Sigmoid colon (tissue), 7 donors: ENCODE data around the gene PUSL1. TPM values are rescaled to one million over a fixed set of nuclear protein-coding genes. Genes with fewer than 3 reads are reported as not detected.

Experiments used
- DNase-seq: peaks from one replicate; pipeline ENCODE4 v3.0.0-alpha.2; 2019
- H3K27ac ChIP-seq, 4 donors: fragments of 200-600 bp; sonication (generic); one replicate each; pipeline ENCODE4 v1.5.1; 2016 to 2019; ENCODE audit warnings: mild to moderate bottlenecking in 1 of 4
- H3K27me3 ChIP-seq, 3 donors: fragments of 200-600 bp; sonication (generic); one replicate each; pipeline ENCODE4 v1.5.1; 2019; ENCODE audit warnings: mild to moderate bottlenecking in 1 of 3
- H3K36me3 ChIP-seq, 4 donors: fragments of 200-600 bp; sonication (generic); one replicate each; pipeline ENCODE4 v1.5.1; 2016 to 2019
- H3K4me1 ChIP-seq, 4 donors: fragments of 200-600 bp; sonication (generic); one replicate each; pipeline ENCODE4 v1.5.1; 2017 to 2019
- H3K4me3 ChIP-seq, 4 donors: fragments of 200-600 bp; sonication (generic); one replicate each; pipeline ENCODE4 v1.5.1; 2017 to 2019; ENCODE audit warnings: mild to moderate bottlenecking in 2 of 4, moderate library complexity in 1 of 4
- H3K9me3 ChIP-seq, 4 donors: fragments of 200-600 bp in 3 of 4; sonication (generic) in 3 of 4; one replicate each; pipeline versions ENCODE4 v1.5.1 to v1.6.1; 2013 to 2019
- EP300 ChIP-seq, 4 donors: sonication (generic); formaldehyde crosslinking; IDR thresholded peaks; one replicate each; pipeline ENCODE4 v1.6.1; 2017; ENCODE audit warnings: antibody characterized with exemption in 4 of 4
- POLR2A ChIP-seq, 2 donors: fragments of 450-650 bp; IDR thresholded peaks; one replicate each; pipeline ENCODE4 v1.6.1; 2016; ENCODE audit warnings: antibody characterized with exemption in 2 of 2, mild to moderate bottlenecking in 2 of 2, moderate library complexity in 2 of 2
- POLR2AphosphoS5 ChIP-seq, 4 donors: sonication (generic); formaldehyde crosslinking; IDR thresholded peaks; one replicate each; pipeline ENCODE4 v1.6.1; 2017; ENCODE audit warnings: antibody characterized with exemption in 4 of 4
- WGBS, 2 donors: extraction: QIAGEN DNeasy Blood & Tissue Kit; methylation state at CpG; one replicate each; pipeline ENCODE4 v1.1.7; 2013; 5-methylcytosine and 5-hydroxymethylcytosine counted together
- intact Hi-C: fragments of 100-400 bp; cut with DNase I; formaldehyde crosslinking; loops from one replicate; pipeline ENCODE4 v1.15.1; 2023
- polyA plus RNA-seq, 3 donors: library from polyadenylated mRNA; stranded (reverse); fragments of 200-250 nt; gene quantifications; one replicate each; pipeline ENCODE4 v1.2.3, GENCODE V29; 2013
- total RNA-seq, 4 donors: library from RNA; depleted of rRNA; stranded (reverse); fragments of >200 nt; gene quantifications; one replicate each; pipeline ENCODE4 v1.1.0, GENCODE V29; 2016
- TF ChIP-seq, protein P1 (sequence below), 4 experiments: fragments of 450-650 bp in 3 of 4; fragments of 200-600 bp in 1 of 4; IDR thresholded peaks; one replicate each; pipeline ENCODE4 v1.5.1; 2016 to 2019; ENCODE audit warnings: antibody characterized with exemption in 4 of 4, mild to moderate bottlenecking in 3 of 4, moderate library complexity in 2 of 4
- donor health status: healthy with polysubstance abuse.
- donor health status: Bipolar disorder and iron deficiency.
- donor health status: healthy.

The PUSL1 gene
- total and polyA plus RNA-seq, 7 donors, result 12.6 to 24.0 (median 18.9) TPM

DNA sequence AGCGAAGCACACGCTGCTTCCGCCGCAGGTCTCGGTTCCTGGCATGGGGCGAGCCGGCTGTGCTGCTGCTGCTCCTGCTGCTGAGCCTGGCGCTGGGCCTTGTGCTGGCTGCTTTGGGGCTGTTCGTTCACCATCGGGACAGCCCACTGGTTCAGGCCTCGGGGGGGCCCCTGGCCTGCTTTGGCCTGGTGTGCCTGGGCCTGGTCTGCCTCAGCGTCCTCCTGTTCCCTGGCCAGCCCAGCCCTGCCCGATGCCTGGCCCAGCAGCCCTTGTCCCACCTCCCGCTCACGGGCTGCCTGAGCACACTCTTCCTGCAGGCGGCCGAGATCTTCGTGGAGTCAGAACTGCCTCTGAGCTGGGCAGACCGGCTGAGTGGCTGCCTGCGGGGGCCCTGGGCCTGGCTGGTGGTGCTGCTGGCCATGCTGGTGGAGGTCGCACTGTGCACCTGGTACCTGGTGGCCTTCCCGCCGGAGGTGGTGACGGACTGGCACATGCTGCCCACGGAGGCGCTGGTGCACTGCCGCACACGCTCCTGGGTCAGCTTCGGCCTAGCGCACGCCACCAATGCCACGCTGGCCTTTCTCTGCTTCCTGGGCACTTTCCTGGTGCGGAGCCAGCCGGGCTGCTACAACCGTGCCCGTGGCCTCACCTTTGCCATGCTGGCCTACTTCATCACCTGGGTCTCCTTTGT, 25.3 kb downstream of the PUSL1 start:
- peaks cover 0 to 7% (median 6%) of the 10 kb centered on the region in 4 donors for H3K4me1 ChIP-seq
- TF ChIP-seq EP300 (IDR thresholded peaks at IDR 0.05) (no peak), POLR2AphosphoS5 (IDR thresholded peaks at IDR 0.05) (peak in 1 of 4 donors; percentile 18), POLR2A (IDR thresholded peaks at IDR 0.05) (no peak)
- TF ChIP-seq, protein P1, sequence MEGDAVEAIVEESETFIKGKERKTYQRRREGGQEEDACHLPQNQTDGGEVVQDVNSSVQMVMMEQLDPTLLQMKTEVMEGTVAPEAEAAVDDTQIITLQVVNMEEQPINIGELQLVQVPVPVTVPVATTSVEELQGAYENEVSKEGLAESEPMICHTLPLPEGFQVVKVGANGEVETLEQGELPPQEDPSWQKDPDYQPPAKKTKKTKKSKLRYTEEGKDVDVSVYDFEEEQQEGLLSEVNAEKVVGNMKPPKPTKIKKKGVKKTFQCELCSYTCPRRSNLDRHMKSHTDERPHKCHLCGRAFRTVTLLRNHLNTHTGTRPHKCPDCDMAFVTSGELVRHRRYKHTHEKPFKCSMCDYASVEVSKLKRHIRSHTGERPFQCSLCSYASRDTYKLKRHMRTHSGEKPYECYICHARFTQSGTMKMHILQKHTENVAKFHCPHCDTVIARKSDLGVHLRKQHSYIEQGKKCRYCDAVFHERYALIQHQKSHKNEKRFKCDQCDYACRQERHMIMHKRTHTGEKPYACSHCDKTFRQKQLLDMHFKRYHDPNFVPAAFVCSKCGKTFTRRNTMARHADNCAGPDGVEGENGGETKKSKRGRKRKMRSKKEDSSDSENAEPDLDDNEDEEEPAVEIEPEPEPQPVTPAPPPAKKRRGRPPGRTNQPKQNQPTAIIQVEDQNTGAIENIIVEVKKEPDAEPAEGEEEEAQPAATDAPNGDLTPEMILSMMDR (IDR thresholded peaks at IDR 0.05), result no peak
- no peaks in the 10 kb centered on the region for H3K9me3 ChIP-seq
- peaks cover 8 to 32% (median 13%) of the 10 kb centered on the region in 4 donors for H3K36me3 ChIP-seq
- no peak for DNase-seq
- intact Hi-C loops, result no loop called here
- H3K27ac ChIP-seq, result no peak overlapping the region
- 60 to 90% methylated on average over 36 of the region's 36 CpGs for WGBS, 2 donors
- H3K27me3 ChIP-seq, result no peaks in the 10 kb centered on the region
- H3K4me3 ChIP-seq, result no peak overlapping the region

DNA sequence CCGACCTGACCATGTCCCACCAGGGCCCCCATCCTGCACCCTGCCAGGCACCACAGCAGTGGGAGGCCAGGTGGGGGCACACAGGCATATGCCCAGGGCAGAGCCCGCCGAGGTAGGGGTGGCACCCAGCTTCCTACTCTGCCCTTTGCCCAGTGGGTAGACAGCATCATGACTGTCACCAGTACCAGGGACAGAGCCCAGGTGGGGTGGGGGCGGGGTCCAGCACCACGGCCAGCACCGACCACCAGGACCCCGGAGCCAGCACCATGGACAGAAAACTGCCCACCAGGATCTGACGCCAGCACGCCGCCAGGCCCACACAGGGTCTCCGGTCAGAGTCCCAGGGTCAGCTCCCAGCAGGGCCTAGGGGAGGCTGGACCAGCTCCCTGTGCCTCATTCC, 26.4 kb downstream of the PUSL1 start:
- Histone ChIP-seq H3K27me3 (no peaks in the 10 kb centered on the region), H3K9me3 (no peaks in the 10 kb centered on the region), H3K4me1 (peaks cover 0 to 7% (median 6%) of the 10 kb centered on the region in 4 donors), H3K27ac (no peak overlapping the region), H3K4me3 (no peak overlapping the region), H3K36me3 (peaks cover 9 to 41% (median 22%) of the 10 kb centered on the region in 4 donors)
- intact Hi-C loops, result no loop called here
- TF ChIP-seq EP300 (IDR thresholded peaks at IDR 0.05), result no peak
- TF ChIP-seq, protein P1 (IDR thresholded peaks at IDR 0.05), result no peak
- TF ChIP-seq POLR2AphosphoS5 (IDR thresholded peaks at IDR 0.05), result no peak
- TF ChIP-seq POLR2A (IDR thresholded peaks at IDR 0.05), result no peak
- DNase-seq, result no peak
- 76 to 80% methylated on average over 11 of the region's 11 CpGs for WGBS, 2 donors

DNA sequence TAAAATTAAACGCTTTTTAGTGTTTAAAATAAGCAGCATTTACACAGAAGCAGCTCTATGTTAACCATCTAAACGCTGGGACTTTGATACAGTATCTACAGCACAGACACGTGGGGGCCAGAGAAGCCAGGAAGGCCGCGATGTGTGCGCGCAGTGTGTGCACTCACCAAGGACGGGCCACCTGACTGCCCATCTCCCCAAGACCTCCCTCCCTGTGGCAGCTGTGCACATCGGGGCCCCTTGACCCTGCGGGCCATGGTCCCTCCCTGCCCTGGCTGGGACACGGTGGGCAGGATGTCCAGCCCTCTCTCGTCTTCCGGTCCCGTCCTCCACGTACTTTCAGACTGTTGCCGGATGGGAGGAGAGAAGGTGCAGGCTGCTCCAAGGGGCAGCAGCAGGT, 26.9 kb downstream of the PUSL1 start:
- H3K36me3 ChIP-seq, result peaks cover 14 to 46% (median 25%) of the 10 kb centered on the region in 4 donors

DNA sequence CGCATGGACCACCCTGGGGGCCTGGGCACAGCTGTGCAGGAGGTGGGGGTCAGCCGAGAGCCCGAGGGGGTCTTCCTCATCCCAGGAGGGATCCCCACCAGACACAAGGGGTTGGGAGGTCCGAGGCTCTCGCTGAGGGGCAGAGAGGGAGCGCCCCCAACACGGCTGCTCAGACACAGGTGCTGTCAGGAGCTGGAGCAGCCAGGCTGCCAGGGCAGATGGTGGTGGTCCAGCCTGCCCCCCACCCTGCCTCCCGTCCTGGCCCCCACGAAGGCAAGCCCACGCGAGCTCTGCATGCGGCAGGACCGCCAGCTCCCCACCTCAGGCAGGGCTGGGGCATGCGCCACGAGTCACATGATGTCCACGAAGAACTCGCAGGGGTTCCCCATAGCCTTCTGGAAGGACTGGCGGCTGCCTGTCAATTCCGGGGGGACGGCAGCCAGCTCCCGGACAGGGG, 27.4 kb downstream of the PUSL1 start:
- Histone ChIP-seq H3K9me3 (no peaks in the 10 kb centered on the region), H3K27ac (no peak overlapping the region), H3K27me3 (no peaks in the 10 kb centered on the region), H3K4me3 (no peak overlapping the region), H3K36me3 (peaks cover 16 to 51% (median 27%) of the 10 kb centered on the region in 4 donors), H3K4me1 (peaks cover 0 to 4% (median 2%) of the 10 kb centered on the region in 4 donors)
- TF ChIP-seq, protein P1 (IDR thresholded peaks at IDR 0.05), result no peak
- no peak for TF ChIP-seq POLR2A (IDR thresholded peaks at IDR 0.05)
- no peak for TF ChIP-seq EP300 (IDR thresholded peaks at IDR 0.05)
- no peak for TF ChIP-seq POLR2AphosphoS5 (IDR thresholded peaks at IDR 0.05)
- intact Hi-C loops, result no loop called here
- no peak for DNase-seq
- 89 to 91% methylated on average over 21 of the region's 21 CpGs for WGBS, 2 donors

More for the DNA sequence above, 26.9 kb downstream of the PUSL1 start:
- H3K27ac ChIP-seq, result no peak overlapping the region
- 84 to 86% methylated on average over 16 of the region's 16 CpGs for WGBS, 2 donors
- intact Hi-C loops, result no loop called here
- no peak for DNase-seq
- no peaks in the 10 kb centered on the region for H3K27me3 ChIP-seq
- no peaks in the 10 kb centered on the region for H3K9me3 ChIP-seq
- H3K4me3 ChIP-seq, result no peak overlapping the region
- peaks cover 0 to 7% (median 6%) of the 10 kb centered on the region in 4 donors for H3K4me1 ChIP-seq
- TF ChIP-seq POLR2A (IDR thresholded peaks at IDR 0.05) (no peak), POLR2AphosphoS5 (IDR thresholded peaks at IDR 0.05) (no peak), EP300 (IDR thresholded peaks at IDR 0.05) (no peak)
- TF ChIP-seq, protein P1 (IDR thresholded peaks at IDR 0.05), result no peak
